ENCODE measurements around the gene CNTF.

DNA sequence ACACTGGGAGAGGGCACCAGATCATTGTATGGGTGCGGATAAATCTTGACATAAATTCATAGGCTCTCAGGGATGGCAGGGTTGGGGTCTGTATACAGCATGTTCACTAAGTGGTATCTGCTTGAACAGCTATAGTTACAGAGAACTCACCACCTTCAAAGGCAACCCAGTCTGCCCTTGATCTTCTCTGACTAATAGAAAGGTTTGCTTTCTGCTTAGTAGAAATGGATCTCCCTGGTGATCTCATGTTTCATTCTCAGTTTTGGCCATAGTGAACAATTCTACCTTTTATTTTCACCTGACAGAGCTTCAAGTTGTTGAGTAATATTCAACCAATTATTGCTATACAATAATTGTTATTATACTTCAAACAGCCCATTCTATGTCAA, 32.4 kb downstream of the CNTF start:
- TF ChIP-seq POLR2AphosphoS5 (IDR thresholded peaks at IDR 0.05; ENCODE audit: low read depth, low read length) (no peak), POLR2A (IDR thresholded peaks at IDR 0.05; ENCODE audit: low read depth, low read length) (no peak), TAF1 (IDR thresholded peaks at IDR 0.05; ENCODE audit: borderline replicate concordance, low read depth, low read length) (no peak)

Measured in GM12892 (cell line).